HCT116 (cell line): ENCODE results near the gene ARPP21.

ENCODE experiments used
- CTCF ChIP-seq, 3 experiments: fragments of 200-600 bp in 1 of 3; sonication (generic) in 1 of 3; IDR thresholded peaks in 2 of 3; conservative IDR thresholded peaks in 1 of 3; 2 replicates each; pipeline ENCODE4 v1.5.1; 2012 to 2017; ENCODE audit warnings: low read depth in 2 of 3, low read length in 2 of 3, antibody characterized with exemption in 1 of 3, borderline replicate concordance in 1 of 3, control low read depth in 1 of 3, mild to moderate bottlenecking in 1 of 3, mixed read lengths in 1 of 3, mixed run types in 1 of 3, moderate library complexity in 1 of 3; ENCODE audit not compliant: insufficient read depth in 1 of 3
- ZNF274 ChIP-seq: fragments of 200-500 bp; sonication (Bioruptor generic); IDR thresholded peaks from 2 replicates; pipeline ENCODE4 v1.6.1; 2014; ENCODE audit warnings: mild to moderate bottlenecking, low read depth, low read length, inconsistent platforms

- TF ChIP-seq ZNF274 (no peak), CTCF (IDR thresholded peaks at IDR 0.05 in 2 of 3, conservative IDR thresholded peaks at IDR 0.05 in 1 of 3; ENCODE audit: borderline replicate concordance in 1 of 3, insufficient read depth in 1 of 3, low read depth in 2 of 3, low read length in 2 of 3) (no peak)
These were observed 137.0 kb downstream of the ARPP21 start for GRCh38 chr3:35776346-35776745.
